GM19324 (cell line): ENCODE data around the gene FAM83G.

ENCODE experiments used
- ATAC-seq: cut with Tn5 transposase; IDR thresholded peaks from one replicate; pipeline ENCODE4 v1.9.1; 2021; ENCODE audit warnings: mild to moderate bottlenecking, moderate library complexity; ENCODE audit not compliant: unreplicated experiment, low FRiP score

FAM83G gene

DNA sequence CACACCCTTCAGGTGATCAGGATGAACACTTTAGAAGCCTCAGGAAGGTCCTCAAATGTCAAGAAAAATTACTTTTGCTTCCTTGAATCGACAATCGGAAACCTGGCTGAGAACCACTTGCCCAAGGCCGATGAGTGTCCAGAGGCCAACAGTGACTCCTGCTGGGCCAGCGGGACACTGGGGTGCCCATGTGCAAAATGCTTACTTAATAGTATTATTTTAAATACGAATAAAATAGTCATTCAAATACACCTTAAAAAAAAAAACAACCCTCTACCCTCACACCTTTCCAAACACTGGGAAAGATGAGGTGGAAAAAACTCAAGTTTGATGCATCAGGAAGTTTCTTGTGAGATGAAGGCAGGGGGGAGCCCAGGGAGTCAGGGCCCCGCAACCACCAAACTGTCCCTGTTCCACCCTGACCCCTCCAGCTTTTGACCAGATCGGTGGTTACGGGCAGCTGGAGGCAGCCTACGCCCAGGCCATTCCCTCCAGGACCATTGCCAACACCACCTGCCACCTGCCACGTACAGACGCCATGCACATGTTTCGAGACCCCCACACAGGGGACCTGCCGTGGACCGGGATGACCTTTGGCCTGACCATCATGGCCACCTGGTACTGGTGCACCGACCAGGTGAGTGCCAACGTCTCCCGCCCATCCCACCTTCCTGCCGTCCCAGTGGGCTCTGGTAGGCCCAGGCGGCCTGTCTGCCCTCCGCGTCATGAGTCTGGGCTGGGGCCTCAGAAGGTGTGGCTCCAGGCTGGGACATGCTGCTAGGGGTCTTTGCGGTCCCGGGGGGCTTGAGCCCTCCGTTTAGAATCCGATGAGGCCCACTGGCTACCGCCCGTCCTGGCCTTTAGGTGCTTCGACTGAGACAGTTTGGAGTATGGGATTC lies 33.7 kb downstream of the FAM83G start:
- ATAC-seq: no peak

DNA sequence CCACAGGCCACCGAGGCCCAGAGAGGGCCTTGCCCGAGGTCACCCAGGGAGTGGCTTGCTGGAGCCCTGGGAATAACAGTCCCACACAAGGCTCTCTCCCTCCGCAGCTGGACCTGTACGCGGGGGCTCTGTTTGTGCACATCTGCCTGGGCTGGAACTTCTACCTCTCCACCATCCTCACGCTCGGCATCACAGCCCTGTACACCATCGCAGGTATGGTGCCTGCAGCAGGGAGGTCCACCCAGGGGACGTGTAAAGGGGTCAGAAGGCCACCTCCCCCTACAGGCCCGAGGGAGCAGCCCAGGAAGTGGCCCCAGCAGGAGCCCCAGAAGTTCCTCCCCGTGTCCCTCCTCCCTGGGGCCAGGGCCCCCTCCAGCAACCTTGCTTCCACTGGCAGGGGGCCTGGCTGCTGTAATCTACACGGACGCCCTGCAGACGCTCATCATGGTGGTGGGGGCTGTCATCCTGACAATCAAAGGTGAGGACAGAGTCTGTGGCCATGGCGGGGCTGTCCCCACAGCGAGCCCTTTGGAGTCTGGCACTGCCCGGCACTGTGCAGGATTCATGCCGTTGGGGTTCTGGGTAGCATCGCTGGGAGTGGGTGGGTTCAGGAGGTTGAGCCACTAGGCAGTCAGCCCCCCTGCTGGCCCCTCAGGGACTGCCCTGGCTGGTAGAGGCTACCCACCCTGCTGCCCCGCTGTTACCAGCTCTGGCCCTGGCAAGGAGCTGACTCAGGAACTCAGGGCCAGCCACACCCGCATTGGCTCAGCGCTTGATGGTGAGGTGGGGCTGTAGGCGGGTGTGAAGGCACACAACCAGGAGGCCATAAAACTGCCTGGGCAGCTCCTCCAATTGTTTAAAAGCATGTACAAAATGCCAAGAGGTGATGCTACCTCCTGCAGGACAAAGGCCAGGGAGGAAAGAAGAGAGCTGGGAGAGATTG lies 35.3 kb downstream of the FAM83G start:
- no peak for ATAC-seq

DNA sequence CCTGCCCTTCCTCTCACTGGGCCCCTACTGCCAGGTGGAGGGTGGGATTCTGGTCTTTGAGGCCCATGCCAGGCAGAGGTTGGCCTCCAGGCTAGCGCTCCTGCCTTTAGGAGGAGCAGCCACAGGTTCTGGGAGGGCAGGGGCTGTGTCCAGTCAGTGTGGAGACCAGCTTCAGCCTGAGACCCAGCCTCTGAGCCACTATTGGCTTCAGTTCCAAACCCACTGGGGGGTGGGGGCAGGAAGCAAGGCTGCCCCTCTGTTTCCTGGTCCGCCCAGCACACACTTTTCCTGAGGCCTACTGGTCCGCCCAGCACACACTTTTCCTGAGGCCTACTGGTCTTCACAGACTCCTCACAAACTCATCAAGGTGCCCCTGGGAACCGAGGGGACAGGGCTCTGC lies 36.2 kb downstream of the FAM83G start:
- no peak for ATAC-seq

DNA sequence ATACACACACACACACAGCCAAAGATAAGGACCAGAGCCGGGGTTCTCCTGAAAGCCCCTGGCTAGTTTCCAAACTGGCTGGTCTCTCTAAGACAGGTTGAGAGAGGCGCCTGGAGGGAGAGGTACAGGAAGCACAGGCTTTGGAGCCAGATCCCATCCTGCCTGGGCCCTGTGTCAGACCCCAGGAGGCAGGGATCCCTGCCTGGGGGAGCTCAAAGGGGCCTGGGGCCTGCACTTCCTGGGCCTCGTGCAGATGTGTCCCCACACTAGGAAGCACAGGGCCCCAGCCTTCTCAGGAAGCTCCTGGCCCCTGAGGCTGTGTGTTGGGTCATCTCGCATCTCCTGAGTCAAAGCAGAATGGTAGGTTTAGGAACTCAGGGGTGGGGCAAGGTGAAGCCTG lies 36.6 kb downstream of the FAM83G start:
- ATAC-seq: no peak

DNA sequence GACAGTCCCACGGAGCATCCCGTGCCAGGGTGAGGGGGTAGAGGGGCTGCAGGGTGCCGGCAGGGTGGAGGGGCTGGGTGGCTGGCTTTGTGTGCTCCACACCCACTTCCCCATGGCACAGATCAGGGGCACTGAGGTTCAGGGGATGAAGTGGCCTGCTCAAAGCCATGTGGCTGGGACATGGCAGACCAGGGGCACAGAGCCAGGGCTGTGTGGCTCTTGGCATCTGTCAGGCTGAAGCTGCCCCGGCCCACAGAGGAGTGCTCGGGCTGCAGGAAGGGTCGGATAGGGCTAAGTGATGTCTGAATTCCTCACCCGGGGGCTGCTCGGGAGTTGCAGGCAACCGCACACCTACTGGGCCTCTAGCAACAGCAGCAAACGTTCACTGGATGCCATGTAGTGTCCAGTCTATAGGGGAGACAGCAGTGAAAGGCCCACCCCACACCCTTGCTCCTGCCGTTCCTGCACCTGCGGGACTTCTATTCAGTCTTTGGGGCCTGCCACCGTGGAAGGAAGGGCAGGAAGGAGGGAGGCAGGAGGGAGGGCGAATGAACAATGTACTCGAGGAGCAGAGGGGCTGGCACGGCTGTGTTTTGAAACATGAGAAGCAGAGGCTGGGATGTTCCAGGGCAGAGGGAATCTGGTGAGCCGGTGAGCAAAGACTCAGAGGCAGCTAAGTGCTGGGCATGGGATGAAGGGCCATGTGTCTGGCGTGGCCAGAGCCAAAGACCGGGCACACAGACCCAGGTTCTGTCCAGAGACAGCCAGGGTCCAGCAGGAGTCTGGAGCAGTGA lies 37.5 kb downstream of the FAM83G start:
- ATAC-seq: no peak

DNA sequence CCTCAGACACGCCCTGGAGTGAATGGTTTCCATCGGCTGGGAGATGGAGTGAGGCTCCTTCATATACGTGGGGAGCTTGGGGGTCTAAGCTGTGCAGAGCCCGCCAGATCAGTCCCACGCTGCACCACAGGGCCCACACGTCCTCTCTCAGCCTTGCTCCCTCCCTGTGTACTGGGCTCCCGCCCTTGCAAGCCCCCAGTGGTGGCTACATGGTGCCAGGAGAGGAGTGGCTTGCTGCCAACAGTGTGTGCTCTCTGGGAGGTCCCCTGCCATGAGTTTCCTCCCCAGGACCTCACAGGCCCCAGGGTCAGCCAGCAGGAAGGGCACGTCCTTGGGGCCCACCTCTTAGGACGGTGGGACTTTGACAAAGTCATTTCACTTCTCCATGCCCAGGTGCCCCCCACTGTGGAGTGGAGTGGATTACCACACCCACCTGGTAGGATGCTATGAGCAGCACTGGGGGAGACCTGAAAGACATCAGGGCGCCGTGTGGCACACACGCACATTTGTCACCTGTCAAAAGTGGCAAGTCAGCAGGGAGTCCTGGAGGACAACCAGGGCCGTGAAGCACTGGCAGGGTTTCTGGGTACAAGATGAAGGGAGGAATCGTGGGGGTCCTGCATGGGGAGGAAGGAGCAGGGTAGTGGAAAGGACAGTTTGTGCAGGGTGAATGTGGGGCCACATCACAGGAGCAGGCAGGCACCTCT lies 38.9 kb downstream of the FAM83G start:
- no peak for ATAC-seq

DNA sequence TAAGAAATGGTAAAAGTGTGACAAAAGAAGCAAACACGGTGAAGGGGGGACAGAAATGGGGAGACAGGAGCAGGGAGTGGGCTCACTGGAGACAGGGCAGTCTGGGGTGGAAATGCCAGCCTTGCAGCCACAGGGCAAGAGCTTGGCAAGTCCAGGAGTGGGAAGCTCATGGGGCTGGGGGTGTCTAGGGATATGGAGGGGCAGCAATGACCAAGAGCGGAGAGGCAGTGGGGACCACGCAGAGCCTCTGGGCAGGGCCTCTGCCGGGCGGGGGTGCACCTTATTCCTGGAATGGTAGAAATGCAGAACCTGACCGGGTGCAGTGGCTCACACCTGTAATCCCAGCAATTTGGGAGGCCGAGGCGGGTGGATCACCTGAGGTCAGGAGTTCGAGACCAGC lies 40.0 kb downstream of the FAM83G start:
- ATAC-seq: no peak

DNA sequence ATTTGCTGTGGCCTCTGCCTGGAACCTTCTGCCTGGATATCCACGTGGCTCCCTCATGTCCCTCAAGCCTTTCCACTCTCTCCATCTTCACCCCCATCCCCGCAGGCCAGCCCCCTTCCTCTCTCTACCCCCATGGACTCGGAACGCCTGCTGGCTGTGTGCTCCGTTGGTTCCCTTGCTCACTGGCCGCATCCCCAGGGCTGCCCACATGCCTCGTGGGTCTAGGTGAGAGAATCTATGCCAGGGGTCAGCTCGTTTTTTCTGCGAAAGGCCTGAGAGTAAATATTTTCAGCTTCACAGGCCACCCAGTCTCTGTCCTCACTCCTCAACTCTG lies 40.6 kb downstream of the FAM83G start:
- ATAC-seq: no peak

DNA sequence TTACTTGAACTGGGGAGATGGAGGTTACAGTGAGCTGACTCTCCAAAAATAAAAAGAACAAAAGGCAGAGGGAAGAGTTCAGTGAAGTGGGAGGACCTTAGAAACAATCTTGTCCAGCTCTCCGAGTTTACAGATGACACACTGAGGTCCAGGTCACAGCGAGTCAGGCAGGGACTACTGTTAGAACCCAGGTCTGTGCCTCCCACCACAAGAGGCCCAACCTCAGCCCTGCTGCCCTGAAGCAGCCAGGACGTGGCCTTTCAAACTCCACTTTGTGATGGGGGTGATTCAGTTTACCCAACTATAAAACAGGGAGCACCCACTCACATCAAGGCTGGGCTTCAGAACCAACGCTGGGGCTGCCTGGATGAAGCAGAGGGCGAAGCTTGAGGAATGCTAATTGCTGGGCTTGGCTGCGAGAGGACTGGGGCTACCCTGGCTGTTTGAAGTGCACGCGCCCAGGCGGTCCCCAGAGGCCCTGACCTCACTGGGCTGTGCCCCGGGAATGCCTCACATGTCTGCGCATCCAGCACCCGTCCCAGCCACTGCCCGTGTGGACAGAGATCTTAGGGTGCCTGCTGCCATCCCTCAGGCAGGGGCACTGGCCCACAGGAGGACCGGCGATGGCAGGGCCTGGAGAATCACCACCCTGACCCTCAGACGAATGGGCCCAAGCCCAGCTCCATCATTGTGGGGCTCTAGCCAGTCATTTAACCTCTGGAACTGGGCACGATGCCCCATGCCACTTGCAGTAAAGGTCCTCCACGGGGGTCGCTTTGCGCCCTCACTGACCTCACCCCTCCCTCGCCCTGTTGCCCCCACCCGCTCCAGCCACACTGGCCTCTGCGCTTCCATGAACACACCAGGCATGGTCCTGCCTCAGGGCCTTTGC lies 41.2 kb downstream of the FAM83G start:
- no peak for ATAC-seq

DNA sequence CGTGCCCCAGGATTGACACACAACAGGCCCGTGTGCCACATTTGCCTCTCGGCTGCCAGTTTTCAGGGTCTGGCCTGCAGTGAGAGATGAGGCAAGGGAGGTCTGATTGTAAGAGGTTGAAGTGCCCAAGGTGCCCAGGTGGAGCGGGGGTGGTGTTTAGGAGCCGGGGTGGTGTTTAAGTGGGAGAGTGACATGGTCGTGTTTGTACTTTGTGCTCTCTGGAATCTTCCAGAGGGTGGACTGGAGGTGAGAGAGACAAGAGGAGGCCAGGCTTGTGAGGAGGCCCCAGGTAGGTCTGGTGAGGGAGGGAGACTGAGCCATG lies 42.1 kb downstream of the FAM83G start:
- ATAC-seq: no peak

DNA sequence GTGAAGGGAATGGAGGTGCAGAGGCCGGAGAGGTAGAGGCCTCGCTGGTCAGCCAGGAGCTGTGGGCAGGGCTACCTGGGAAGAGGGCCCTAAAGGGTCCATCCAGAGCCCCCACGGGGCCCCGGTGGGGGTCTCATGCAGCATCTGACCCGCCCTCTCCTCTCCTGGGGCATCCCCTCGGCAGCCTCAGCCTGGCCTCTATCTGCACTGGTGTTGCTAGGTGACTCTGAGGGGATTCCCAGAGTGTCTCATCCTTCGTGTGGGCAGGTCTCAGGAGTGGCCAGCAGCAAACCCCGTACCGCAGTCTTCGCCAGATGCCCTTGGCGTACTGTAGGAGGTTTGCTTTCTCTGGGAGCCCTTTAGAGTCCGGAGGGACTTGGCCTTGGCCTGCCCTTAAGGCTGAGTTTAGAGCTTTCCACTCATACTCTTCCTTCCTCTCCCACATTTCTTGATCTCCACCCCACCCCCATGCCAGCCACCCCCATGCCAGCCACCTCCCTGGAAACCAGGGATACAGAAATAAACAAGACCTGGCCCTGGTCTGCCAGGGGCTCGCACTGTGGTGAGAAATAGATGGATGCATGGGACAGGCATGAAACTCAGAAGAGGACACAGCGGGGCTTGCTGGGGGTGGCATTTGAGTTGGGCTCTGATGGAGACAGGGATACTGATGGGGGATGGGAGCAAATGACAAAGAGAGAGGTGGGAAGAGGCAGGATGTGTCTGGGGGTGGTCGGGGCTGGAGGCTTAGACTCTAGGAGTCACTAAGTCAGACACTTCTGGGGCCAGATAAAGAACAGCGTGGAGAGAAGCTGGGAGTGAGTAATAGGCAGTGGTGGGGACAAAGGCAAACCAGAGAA lies 42.7 kb downstream of the FAM83G start:
- ATAC-seq: no peak

DNA sequence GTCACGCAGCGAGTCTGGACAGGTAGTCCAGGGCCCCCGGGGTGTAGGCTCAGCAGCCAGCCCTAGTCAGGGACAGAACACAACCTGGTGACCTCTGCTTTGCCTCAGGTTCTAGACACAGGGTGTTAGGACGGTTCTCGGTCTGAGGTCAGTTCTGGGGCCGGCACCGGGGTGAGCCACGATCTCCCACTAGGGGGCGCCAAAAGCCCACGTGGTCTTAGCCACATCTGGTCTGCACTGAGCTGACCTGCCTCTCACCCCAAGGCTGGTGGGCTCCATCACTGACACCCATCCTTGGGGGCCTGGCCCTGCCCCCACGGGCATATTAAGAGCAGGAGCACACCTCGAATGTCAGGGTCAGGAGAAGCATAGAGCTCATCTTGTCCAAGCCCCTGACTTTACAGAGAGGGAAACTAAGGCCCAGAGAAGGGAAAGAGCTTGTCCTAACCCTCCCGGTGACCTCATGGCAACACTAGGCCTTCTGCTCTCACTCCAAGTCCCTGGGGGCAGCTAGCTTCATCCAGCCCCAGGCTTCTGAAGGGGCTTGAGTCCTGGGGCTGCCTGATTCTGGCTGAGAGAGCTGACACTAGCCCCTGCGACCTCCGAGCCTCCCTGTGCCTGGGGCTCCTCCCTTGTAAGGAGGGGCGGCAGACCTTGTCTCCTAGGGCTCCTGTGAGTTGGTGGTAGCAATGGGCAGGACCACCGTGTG lies 43.6 kb downstream of the FAM83G start:
- no peak for ATAC-seq

DNA sequence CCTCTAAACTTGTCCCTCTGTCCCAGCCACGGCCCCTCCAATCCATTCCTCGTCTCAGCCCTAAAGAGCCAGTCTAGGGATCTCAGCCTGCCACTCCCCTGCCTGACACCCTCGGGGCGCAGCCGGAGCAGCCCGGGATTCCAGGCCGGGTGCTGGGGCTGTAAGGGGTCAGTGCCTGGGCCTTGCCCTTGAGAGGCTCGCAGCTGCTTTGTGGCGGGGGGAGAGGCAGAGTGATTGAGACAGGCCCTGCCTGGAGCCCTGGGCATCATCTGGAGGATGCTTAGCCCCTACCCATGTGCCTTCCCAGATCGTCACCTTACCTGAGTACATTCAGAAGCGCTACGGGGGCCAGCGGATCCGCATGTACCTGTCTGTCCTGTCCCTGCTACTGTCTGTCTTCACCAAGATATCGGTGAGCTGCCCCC lies 44.3 kb downstream of the FAM83G start:
- no peak for ATAC-seq

DNA sequence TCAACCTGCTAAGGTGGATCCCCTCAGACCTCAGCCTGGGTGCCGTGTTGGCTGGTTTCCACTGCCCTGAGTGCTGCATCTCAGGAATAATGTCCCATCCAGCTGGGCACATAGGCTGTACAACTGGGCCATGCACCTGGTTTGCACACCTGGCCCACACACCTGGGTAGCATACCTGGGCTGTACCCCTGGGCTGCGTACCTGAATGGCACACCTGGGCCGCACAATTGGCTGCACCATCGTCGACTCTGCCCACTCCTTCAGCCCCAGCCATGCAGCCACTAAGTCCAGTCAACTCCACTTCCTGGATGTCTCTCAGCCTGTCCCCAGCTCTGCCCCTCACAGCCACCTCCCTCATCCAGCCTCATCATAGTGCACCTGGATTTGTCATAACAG lies 44.7 kb downstream of the FAM83G start:
- no peak for ATAC-seq

DNA sequence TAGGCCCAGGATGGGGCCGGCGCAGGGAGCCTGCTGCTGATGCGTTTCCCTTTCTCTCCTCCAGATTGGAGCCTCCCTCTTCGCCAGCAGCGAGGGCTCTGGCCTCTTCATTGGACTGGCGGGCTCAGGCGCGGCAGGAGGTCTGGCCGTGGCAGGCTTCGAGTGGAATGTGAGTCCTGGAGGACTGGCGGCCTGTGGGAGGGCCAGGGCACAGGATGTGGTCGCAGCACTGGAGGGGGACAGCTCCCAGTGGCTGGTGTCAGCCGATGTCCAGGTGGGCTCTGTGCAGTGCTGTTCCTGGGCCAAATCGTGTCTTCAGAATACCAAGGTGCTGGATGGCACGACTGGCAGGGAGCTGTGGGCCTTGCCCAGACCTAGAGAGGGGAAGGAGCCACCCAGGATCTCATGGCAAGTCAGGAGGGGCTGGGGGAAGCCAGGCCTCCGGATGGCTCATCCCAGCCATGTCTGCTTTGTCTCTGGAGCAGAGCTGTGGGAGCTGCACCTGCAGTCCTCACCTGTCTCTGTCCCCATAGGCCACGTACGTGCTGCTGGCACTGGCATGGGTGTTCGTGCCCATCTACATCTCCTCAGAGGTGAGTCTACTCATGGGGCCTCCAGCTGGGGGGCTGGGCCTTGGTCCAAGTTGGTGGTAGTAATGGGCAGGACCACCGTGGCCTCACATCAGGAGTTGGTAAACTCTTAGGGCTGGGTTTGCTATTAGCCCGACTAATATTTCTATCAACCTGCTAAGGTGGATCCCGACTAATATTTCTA lies 45.3 kb downstream of the FAM83G start:
- ATAC-seq: no peak

DNA sequence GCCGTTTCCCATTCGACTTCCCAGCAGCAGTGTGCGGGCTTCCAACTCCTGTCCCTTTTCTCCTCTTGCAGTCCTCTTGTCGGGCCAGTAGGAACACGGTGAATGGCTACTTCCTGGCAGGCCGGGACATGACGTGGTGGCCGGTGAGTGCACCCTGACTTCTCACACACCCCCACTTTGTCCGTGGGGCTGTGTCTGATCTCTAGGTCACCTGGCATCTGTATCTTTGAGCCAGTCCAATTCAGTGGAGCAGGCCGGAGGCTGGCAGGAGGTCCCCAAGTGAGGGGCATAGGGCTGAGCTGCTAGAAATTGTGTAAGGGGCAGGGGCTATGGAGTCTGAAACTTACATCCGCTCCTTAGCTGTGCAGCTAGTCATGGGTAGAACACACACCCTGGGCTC lies 46.0 kb downstream of the FAM83G start:
- no peak for ATAC-seq

DNA sequence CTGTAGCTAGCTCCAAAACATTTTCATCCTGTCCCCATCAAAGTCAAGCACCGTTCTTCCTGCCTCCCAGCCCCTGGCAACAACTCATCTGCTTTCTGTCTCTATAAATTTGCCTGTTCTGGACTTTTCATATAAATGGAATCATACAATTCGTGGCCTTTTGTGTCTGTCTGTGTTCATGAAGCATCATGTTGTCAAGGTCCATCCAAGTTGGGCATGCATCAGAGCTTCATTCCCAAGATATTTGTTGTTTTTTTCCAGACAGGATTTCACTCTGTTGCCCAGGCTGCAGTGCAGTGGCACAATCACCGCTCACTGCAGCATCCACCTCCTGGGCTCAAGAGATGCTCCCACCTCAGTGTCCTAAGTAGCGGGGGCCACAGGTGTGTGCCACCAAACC lies 46.7 kb downstream of the FAM83G start:
- no peak for ATAC-seq
